Astrocyte of the cerebellum (primary cell): ENCODE data around the gene CHD5.

ENCODE experiments used
- DNase-seq: peaks from one replicate; pipeline ENCODE4 v3.0.0-alpha.2; 2011; ENCODE audit warnings: low read depth
- H3K4me3 ChIP-seq: 2 replicates; pipeline ENCODE4 v1.5.1; 2011; ENCODE audit warnings: mild to moderate bottlenecking, low read depth, low read length, moderate library complexity
- CTCF ChIP-seq: IDR thresholded peaks from 2 replicates; pipeline ENCODE4 v1.5.1; 2012; ENCODE audit warnings: low read length, low read depth, moderate library complexity, mild to moderate bottlenecking; ENCODE audit errors: missing control alignments
- in situ Hi-C: cut with HindIII; loops from 2 replicates; pipeline ENCODE4 v1.10.0; 2017; ENCODE audit warnings: low sequenced_read_pairs

The CHD5 gene

GRCh38 chr1:6134741-6135510, 45.2 kb downstream of the CHD5 start:
- in situ Hi-C loops = loop anchor here (5.0 kb wide), 1 partner anchor 57 kb away; no protein-coding TSS in a partner anchor
- no peak overlapping the region for H3K4me3 ChIP-seq
- DNase-seq = no peak
- no peak for TF ChIP-seq CTCF

DNA sequence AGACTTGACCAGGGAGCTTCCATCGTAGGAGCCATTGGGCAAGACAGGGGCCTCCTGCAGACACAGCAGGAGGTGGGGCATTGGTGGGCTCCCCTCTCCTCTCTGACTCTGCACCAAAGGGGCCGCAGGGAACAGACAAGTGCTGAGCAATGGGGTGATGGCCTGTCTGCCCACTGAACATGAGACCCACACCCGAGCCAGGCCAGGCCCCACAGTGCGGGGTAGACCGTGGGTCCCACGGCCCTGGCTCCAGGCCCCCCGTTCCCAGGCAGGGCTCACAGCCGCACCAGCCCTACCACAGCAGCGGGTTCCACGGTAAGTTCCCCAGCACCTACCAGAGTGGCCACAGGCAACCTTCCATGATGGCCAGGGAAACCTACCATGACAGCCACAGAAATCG, 45.9 kb downstream of the CHD5 start:
- DNase-seq = no peak
- TF ChIP-seq CTCF = no peak
- no peak overlapping the region for H3K4me3 ChIP-seq
- in situ Hi-C loops = loop anchor here (5.0 kb wide), 1 partner anchor 58 kb away; no protein-coding TSS in a partner anchor

DNA sequence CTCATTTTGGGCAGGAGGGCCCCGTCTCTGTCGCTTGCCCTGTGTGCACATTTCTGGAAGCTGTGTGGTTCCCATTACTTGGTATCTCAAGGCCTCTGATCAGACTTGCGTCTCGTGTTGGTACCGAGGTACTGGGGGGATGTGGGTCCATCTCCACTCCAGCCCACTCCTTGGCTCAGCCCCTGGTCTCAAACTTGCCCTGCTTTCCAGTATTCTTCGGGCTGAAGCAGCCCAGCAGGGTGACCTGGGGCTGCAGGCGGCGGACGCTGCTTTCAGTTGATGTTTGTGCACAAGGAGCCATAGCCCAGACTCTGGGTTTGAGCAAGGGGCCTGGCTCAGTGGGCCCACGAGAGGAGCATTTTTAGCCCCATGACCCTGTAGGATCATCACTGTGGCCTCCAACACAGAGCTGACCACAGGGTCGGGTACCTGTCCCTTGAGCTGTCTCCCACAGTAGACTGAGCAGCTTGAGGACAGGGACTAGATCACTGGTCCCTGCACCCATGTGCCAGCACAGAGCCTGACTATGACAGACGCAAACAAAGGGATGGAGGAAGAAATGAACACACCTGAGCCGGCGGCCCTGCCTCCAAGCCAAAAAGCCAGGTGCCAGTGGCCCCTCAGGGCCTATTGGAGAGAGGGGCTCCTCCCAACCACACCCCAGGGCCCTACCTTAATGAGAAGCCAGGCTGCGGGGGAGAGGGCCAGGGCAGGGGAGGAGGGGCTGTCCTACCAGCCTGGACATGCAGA, 46.8 kb downstream of the CHD5 start:
- no peak for TF ChIP-seq CTCF
- in situ Hi-C loops = loop anchor here (5.0 kb wide), 1 partner anchor 59 kb away; no protein-coding TSS in a partner anchor
- DNase-seq = no peak
- H3K4me3 ChIP-seq = no peak overlapping the region

DNA sequence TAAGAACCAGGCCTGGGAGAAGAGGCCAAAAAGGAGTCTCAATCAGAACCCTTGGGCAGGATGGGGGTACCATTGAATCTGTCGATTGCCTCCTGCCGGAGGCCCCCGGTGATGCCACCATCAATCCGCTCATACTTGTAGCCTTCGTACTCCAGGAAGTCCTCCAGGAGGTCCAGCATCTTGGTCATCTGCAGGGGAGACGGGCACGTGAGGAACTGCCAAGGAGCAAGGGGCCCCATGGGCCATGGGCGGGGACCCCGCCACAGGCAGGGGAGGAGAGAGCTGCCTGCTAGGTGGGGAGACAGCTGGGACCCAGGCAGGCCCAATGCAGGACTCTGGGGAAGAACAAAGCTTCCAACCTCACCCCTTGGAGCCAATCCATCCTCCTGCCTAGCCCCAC, 48.6 kb downstream of the CHD5 start:
- in situ Hi-C loops = loop anchor here (5.0 kb wide), 1 partner anchor 61 kb away; no protein-coding TSS in a partner anchor
- H3K4me3 ChIP-seq = no peak overlapping the region
- no peak for DNase-seq
- TF ChIP-seq CTCF = no peak

DNA sequence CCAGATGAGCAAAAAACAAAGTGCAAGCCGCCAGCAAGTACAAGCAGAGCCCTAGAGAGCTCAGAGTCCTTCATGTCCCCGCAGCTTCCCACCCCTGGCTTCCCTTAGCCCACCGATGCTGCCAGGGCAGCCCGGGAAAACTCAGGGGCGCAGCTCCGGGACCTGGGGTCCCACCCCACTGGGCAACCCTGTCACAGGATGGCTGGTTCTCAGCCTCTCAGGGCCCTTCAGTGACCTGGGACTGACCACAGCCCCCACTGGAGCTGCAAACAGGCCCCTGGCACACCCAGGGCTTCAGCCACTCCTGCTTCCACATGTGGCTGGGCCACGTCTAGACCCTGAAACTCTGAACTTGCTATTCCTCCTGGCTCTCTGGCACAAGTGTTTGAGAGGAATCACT, 49.5 kb downstream of the CHD5 start:
- H3K4me3 ChIP-seq = no peak overlapping the region
- in situ Hi-C loops = loop anchor here (5.0 kb wide), 1 partner anchor 62 kb away; no protein-coding TSS in a partner anchor
- DNase-seq = no peak
- no peak for TF ChIP-seq CTCF

DNA sequence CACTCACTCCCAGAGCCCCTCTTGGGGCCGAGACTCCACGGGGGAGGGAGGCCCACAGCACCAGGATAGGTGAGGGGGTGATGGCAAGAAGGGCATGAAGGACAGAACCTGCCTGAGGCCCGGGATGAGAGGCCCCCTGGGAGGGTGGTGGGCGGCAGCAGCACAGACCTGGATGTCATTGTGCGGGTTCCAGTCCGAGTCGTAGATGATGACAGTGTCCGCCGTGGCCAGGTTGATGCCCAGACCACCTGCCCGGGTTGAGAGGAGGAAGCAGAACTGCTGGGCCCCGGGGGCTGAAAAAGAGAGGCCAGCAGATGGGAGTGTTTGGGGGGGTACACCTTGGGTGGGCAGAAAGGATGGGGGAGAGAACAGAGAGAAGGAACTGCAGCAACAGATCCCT, 50.1 kb downstream of the CHD5 start:
- TF ChIP-seq CTCF = no peak
- in situ Hi-C loops = loop anchor here (5.0 kb wide), 1 partner anchor 62 kb away; no protein-coding TSS in a partner anchor
- no peak overlapping the region for H3K4me3 ChIP-seq
- no peak for DNase-seq
